OCI-LY1 (cell line): ENCODE data around the gene POU2AF1.

Experiments used
- CTCF ChIP-seq: fragments of 200-600 bp; sonication (generic), shearing (Covaris generic); IDR thresholded peaks from 2 replicates; pipeline ENCODE4 v1.5.1; 2017; ENCODE audit warnings: mild to moderate bottlenecking, antibody characterized with exemption, low read length, moderate library complexity, mixed read lengths
- EZH2 ChIP-seq: fragments of 200-600 bp; sonication (generic), shearing (Covaris generic); IDR thresholded peaks from 2 replicates; pipeline ENCODE4 v1.8.0; 2017; ENCODE audit warnings: borderline replicate concordance, mixed run types, mild to moderate bottlenecking, antibody characterized with exemption, low read length, moderate library complexity, mixed read lengths

- TF ChIP-seq CTCF (peak; percentile 91), EZH2 (no peak)
These were observed 19.6 kb downstream of the POU2AF1 start for GRCh38 chr11:111359223-111360149.
